Measurements from ENCODE around the gene C12orf50.
"Not testable (repeated sequence)": the region's sequence is repeated elsewhere in the genome, so short reads cannot be mapped to it uniquely, and the experiment has no call there.

C12orf50 gene

GRCh38 chr12:87995581-87996178, 33.5 kb downstream of the C12orf50 start:
- H3K4me1 ChIP-seq (ENCODE audit: control insufficient read depth, insufficient read depth, low read length, poor library complexity, severe bottlenecking) = no peaks in the 10 kb centered on the region

GRCh38 chr12:87991483-87991882, 37.7 kb downstream of the C12orf50 start:
- no peaks in the 10 kb centered on the region for H3K36me3 ChIP-seq (ENCODE audit: control insufficient read depth, insufficient read depth, low read length)
- DNase-seq = no peak
- no peak overlapping the region for H3K27ac ChIP-seq (ENCODE audit: insufficient read depth, low read length, poor library complexity, severe bottlenecking)
- H3K27me3 ChIP-seq (replicated peaks; ENCODE audit: control insufficient read depth, insufficient read depth, low read length, poor library complexity, severe bottlenecking) = no peaks in the 10 kb centered on the region
- no peak overlapping the region for H3K4me3 ChIP-seq (ENCODE audit: insufficient read depth, low read depth, low read length, poor library complexity, severe bottlenecking)
- H3K4me1 ChIP-seq (ENCODE audit: control insufficient read depth, insufficient read depth, low read length, poor library complexity, severe bottlenecking) = no peaks in the 10 kb centered on the region
- H3K9me3 ChIP-seq (ENCODE audit: control insufficient read depth, low read length) = no peaks in the 10 kb centered on the region

More at GRCh38 chr12:87995581-87996178, 33.5 kb downstream of the C12orf50 start:
- no peaks in the 10 kb centered on the region for H3K27me3 ChIP-seq (replicated peaks; ENCODE audit: control insufficient read depth, insufficient read depth, low read length, poor library complexity, severe bottlenecking)
- no peaks in the 10 kb centered on the region for H3K36me3 ChIP-seq (ENCODE audit: control insufficient read depth, insufficient read depth, low read length)
- no peaks in the 10 kb centered on the region for H3K9me3 ChIP-seq (ENCODE audit: control insufficient read depth, low read length)
- H3K27ac ChIP-seq (ENCODE audit: insufficient read depth, low read length, poor library complexity, severe bottlenecking) = no peak overlapping the region
- DNase-seq = peak in 1 of 3 donors; percentile 5
- no peak overlapping the region for H3K4me3 ChIP-seq (ENCODE audit: insufficient read depth, low read depth, low read length, poor library complexity, severe bottlenecking)

GRCh38 chr12:87988534-87988933, 40.7 kb downstream of the C12orf50 start:
- Histone ChIP-seq H3K9me3 (ENCODE audit: control insufficient read depth, low read length) (no peaks in the 10 kb centered on the region), H3K4me1 (ENCODE audit: control insufficient read depth, insufficient read depth, low read length, poor library complexity, severe bottlenecking) (no peaks in the 10 kb centered on the region), H3K27me3 (replicated peaks; ENCODE audit: control insufficient read depth, insufficient read depth, low read length, poor library complexity, severe bottlenecking) (no peaks in the 10 kb centered on the region), H3K4me3 (ENCODE audit: insufficient read depth, low read depth, low read length, poor library complexity, severe bottlenecking) (no peak overlapping the region), H3K27ac (ENCODE audit: insufficient read depth, low read length, poor library complexity, severe bottlenecking) (no peak overlapping the region), H3K36me3 (ENCODE audit: control insufficient read depth, insufficient read depth, low read length) (no peaks in the 10 kb centered on the region)
- DNase-seq = no peak

GRCh38 chr12:87985069-87985675, 44.0 kb downstream of the C12orf50 start:
- H3K27ac ChIP-seq (ENCODE audit: insufficient read depth, low read length, poor library complexity, severe bottlenecking) = no peak overlapping the region
- no peaks in the 10 kb centered on the region for H3K27me3 ChIP-seq (replicated peaks; ENCODE audit: control insufficient read depth, insufficient read depth, low read length, poor library complexity, severe bottlenecking)
- H3K4me3 ChIP-seq (ENCODE audit: insufficient read depth, low read depth, low read length, poor library complexity, severe bottlenecking) = no peak overlapping the region
- no peaks in the 10 kb centered on the region for H3K4me1 ChIP-seq (ENCODE audit: control insufficient read depth, insufficient read depth, low read length, poor library complexity, severe bottlenecking)
- no peaks in the 10 kb centered on the region for H3K9me3 ChIP-seq (ENCODE audit: control insufficient read depth, low read length)
- H3K36me3 ChIP-seq (ENCODE audit: control insufficient read depth, insufficient read depth, low read length) = no peaks in the 10 kb centered on the region
- DNase-seq = no peak

- DNase-seq = no peak
- H3K27ac ChIP-seq (ENCODE audit: insufficient read depth, low read length, poor library complexity, severe bottlenecking) = no peak overlapping the region
- H3K27me3 ChIP-seq (replicated peaks; ENCODE audit: control insufficient read depth, insufficient read depth, low read length, poor library complexity, severe bottlenecking) = no peaks in the 10 kb centered on the region
- H3K4me1 ChIP-seq (ENCODE audit: control insufficient read depth, insufficient read depth, low read length, poor library complexity, severe bottlenecking) = no peaks in the 10 kb centered on the region
- H3K36me3 ChIP-seq (ENCODE audit: control insufficient read depth, insufficient read depth, low read length) = no peaks in the 10 kb centered on the region
- no peak overlapping the region for H3K4me3 ChIP-seq (ENCODE audit: insufficient read depth, low read depth, low read length, poor library complexity, severe bottlenecking)
- H3K9me3 ChIP-seq (ENCODE audit: control insufficient read depth, low read length) = no peaks in the 10 kb centered on the region
Measured at GRCh38 chr12:87982208-87982607, 47.0 kb downstream of the C12orf50 start.

GRCh38 chr12:87981495-87981894, 47.7 kb downstream of the C12orf50 start:
- no peak for DNase-seq
- Histone ChIP-seq H3K27ac (ENCODE audit: insufficient read depth, low read length, poor library complexity, severe bottlenecking) (no peak overlapping the region), H3K27me3 (replicated peaks; ENCODE audit: control insufficient read depth, insufficient read depth, low read length, poor library complexity, severe bottlenecking) (no peaks in the 10 kb centered on the region), H3K36me3 (ENCODE audit: control insufficient read depth, insufficient read depth, low read length) (no peaks in the 10 kb centered on the region), H3K4me1 (ENCODE audit: control insufficient read depth, insufficient read depth, low read length, poor library complexity, severe bottlenecking) (no peaks in the 10 kb centered on the region), H3K4me3 (ENCODE audit: insufficient read depth, low read depth, low read length, poor library complexity, severe bottlenecking) (no peak overlapping the region), H3K9me3 (ENCODE audit: control insufficient read depth, low read length) (no peaks in the 10 kb centered on the region)

- H3K27ac ChIP-seq (ENCODE audit: insufficient read depth, low read length, poor library complexity, severe bottlenecking) = no peak overlapping the region
- no peaks in the 10 kb centered on the region for H3K4me1 ChIP-seq (ENCODE audit: control insufficient read depth, insufficient read depth, low read length, poor library complexity, severe bottlenecking)
- no peak overlapping the region for H3K4me3 ChIP-seq (ENCODE audit: insufficient read depth, low read depth, low read length, poor library complexity, severe bottlenecking)
- no peaks in the 10 kb centered on the region for H3K27me3 ChIP-seq (replicated peaks; ENCODE audit: control insufficient read depth, insufficient read depth, low read length, poor library complexity, severe bottlenecking)
- H3K9me3 ChIP-seq (ENCODE audit: control insufficient read depth, low read length) = no peaks in the 10 kb centered on the region
- DNase-seq = no peak
- H3K36me3 ChIP-seq (ENCODE audit: control insufficient read depth, insufficient read depth, low read length) = no peaks in the 10 kb centered on the region
Measured at GRCh38 chr12:87975879-87976278, 53.3 kb downstream of the C12orf50 start.

- no peak for DNase-seq
- H3K27me3 ChIP-seq (replicated peaks; ENCODE audit: control insufficient read depth, insufficient read depth, low read length, poor library complexity, severe bottlenecking) = no peaks in the 10 kb centered on the region
- no peaks in the 10 kb centered on the region for H3K36me3 ChIP-seq (ENCODE audit: control insufficient read depth, insufficient read depth, low read length)
- no peaks in the 10 kb centered on the region for H3K9me3 ChIP-seq (ENCODE audit: control insufficient read depth, low read length)
- H3K4me3 ChIP-seq (ENCODE audit: insufficient read depth, low read depth, low read length, poor library complexity, severe bottlenecking) = no peak overlapping the region
- no peak overlapping the region for H3K27ac ChIP-seq (ENCODE audit: insufficient read depth, low read length, poor library complexity, severe bottlenecking)
- no peaks in the 10 kb centered on the region for H3K4me1 ChIP-seq (ENCODE audit: control insufficient read depth, insufficient read depth, low read length, poor library complexity, severe bottlenecking)
Measured at GRCh38 chr12:87967871-87968270, 61.3 kb downstream of the C12orf50 start.

GRCh38 chr12:87960566-87960965, 68.6 kb downstream of the C12orf50 start:
- no peaks in the 10 kb centered on the region for H3K9me3 ChIP-seq (ENCODE audit: control insufficient read depth, low read length)
- no peaks in the 10 kb centered on the region for H3K4me1 ChIP-seq (ENCODE audit: control insufficient read depth, insufficient read depth, low read length, poor library complexity, severe bottlenecking)
- no peaks in the 10 kb centered on the region for H3K36me3 ChIP-seq (ENCODE audit: control insufficient read depth, insufficient read depth, low read length)
- H3K4me3 ChIP-seq (ENCODE audit: insufficient read depth, low read depth, low read length, poor library complexity, severe bottlenecking) = no peak overlapping the region
- H3K27ac ChIP-seq (ENCODE audit: insufficient read depth, low read length, poor library complexity, severe bottlenecking) = no peak overlapping the region
- DNase-seq = no peak
- H3K27me3 ChIP-seq (replicated peaks; ENCODE audit: control insufficient read depth, insufficient read depth, low read length, poor library complexity, severe bottlenecking) = no peaks in the 10 kb centered on the region

GRCh38 chr12:87954028-87954427, 75.2 kb downstream of the C12orf50 start:
- not testable (repeated sequence) for H3K27me3 ChIP-seq (replicated peaks; ENCODE audit: control insufficient read depth, insufficient read depth, low read length, poor library complexity, severe bottlenecking); H3K27ac ChIP-seq (ENCODE audit: insufficient read depth, low read length, poor library complexity, severe bottlenecking); H3K4me1 ChIP-seq (ENCODE audit: control insufficient read depth, insufficient read depth, low read length, poor library complexity, severe bottlenecking); DNase-seq; H3K36me3 ChIP-seq (ENCODE audit: control insufficient read depth, insufficient read depth, low read length); H3K9me3 ChIP-seq (ENCODE audit: control insufficient read depth, low read length); H3K4me3 ChIP-seq (ENCODE audit: insufficient read depth, low read depth, low read length, poor library complexity, severe bottlenecking)

Measured in effector memory CD4-positive, alpha-beta T cell (primary cell).